NCI-H2171 treated with DMSO at 0.1 percent for 48 hours (cell line): ENCODE measurements around the gene BCL2L12.

Experiments used
- DNase-seq: peaks from one replicate; lab custom pipeline; 2025; lab: John Stamatoyannopoulos, UW

The BCL2L12 gene

GRCh38 chr19:49642492-49643035 lies 23.2 kb upstream of the BCL2L12 start:
- peak; percentile 20 for DNase-seq

DNA sequence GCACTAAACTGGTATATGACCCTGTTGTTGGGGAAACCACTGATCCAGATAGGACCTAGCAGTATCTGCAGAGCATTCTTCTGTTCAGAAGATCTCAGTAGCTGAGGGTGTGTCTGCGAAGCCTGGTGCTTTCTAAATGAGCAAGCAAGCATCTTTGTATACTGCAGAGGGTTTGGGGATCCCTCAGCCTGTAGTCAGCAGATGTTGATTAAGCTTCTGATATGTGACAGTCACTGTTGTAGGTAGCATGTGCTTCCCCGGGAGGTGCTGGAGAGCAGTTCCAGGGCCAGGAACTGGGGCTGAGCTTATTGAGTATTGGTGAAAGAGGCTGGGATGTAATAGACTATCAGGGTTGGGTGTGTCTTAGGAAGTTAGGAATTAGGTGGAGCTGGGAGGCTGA lies 22.3 kb upstream of the BCL2L12 start:
- no peak for DNase-seq

DNA sequence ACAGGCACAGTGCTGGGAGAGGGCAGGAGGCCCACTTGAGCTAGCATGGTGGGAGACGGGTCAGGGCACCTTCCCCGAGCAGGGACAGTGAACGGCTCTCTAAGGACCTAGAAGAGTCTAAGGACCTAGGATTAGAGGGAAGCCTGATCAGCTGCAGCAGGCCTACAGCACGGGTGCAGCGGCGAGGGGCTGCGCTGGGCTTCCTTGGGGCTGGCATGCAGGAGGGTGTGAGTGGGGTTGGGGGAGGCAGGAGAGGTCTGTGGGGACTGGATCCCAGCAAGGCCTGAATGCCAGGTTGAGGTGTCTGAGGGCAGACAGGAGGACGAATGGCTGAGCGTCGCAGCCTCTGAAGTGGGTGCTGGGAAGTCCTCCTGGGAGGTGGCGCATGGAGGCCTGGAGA lies 20.1 kb upstream of the BCL2L12 start:
- DNase-seq = no peak

DNA sequence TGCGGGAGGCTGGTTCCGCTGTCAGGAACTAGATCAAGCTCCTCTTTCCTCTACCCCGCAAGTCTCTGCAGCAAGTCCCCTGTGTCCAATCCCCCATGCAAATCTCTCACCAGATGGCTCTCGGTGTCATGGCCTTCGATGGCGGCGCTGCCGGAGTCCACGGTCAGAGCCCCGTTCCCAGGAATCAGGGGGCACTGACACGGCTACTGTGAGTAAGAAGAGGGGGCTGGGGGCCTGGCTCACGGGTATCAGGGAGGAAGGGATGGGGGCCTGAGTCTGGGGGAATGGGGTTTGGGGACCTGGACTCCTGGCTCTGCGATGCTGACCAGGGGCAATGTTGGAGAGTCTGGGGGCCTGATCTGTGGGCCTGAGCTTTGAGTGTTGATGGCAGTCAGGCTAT lies 19.7 kb upstream of the BCL2L12 start:
- DNase-seq = no peak

DNA sequence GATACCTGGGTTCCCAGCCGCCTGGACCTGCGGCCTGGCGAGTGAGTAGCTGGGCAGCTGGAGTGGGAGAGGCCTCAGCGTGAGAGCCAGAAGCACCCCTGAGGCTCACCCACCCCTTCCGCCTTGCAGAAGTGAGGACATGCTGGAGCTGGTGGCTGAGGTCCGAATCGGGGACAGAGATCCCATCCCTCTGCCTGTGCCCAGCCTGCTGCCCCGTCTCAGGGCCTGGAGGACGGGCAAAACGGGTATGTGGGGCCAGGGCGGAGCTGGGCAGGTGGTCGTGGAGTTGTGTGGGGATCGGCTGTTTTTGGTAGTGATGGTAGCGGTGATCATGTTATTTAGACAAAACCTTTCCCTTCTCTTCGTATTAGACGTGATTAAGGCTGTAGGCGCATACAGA lies 19.1 kb upstream of the BCL2L12 start:
- no peak for DNase-seq

DNA sequence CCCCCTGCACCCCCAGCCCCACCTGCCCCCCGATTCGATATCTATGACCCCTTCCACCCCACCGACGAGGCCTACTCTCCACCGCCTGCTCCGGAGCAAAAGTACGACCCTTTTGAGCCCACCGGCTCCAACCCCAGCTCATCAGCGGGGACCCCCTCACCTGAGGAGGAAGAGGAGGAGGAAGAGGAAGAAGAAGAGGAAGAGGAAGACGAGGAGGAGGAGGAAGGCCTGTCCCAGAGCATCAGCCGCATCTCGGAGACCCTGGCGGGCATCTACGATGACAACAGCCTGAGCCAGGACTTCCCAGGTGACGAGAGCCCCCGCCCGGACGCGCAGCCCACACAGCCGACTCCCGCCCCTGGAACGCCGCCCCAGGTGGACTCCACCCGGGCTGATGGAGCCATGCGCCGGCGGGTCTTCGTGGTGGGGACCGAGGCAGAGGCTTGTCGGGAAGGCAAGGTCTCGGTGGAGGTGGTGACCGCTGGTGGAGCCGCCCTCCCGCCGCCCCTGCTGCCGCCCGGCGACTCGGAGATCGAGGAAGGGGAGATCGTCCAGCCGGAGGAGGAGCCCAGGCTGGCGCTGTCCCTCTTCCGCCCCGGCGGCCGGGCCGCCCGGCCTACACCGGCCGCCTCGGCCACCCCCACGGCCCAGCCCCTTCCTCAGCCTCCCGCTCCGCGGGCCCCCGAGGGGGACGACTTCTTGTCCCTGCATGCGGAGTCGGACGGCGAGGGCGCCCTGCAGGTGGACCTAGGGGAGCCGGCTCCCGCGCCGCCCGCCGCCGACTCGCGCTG lies 14.5 kb upstream of the BCL2L12 start:
- DNase-seq = no peak

GRCh38 chr19:49651820-49652550 lies 13.7 kb upstream of the BCL2L12 start:
- DNase-seq = no peak

DNA sequence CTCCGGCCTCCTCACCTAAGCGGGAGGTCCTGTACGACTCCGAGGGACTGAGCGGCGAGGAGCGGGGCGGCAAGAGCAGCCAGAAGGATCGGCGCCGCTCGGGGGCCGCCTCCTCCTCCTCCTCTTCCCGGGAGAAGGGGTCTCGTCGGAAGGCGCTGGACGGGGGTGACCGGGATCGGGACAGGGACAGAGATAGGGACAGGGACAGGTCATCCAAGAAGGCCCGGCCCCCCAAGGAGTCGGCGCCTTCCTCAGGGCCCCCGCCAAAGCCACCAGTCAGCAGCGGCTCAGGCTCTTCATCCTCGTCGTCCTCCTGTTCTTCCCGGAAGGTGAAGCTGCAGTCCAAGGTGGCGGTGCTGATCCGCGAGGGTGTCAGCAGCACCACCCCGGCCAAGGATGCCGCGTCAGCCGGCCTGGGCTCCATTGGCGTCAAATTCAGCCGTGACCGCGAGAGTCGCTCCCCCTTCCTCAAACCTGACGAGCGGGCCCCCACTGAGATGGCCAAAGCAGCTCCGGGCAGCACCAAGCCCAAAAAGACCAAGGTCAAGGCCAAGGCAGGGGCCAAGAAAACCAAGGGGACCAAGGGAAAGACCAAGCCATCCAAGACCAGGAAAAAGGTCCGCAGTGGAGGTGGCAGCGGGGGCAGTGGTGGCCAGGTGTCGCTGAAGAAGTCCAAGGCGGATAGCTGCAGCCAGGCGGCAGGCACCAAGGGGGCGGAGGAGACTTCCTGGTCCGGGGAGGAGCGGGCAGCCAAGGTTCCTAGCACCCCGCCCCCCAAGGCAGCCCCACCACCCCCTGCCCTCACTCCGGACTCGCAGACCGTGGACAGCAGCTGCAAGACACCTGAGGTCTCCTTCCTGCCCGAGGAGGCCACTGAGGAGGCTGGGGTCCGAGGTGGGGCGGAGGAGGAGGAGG lies 12.9 kb upstream of the BCL2L12 start:
- no peak for DNase-seq

DNA sequence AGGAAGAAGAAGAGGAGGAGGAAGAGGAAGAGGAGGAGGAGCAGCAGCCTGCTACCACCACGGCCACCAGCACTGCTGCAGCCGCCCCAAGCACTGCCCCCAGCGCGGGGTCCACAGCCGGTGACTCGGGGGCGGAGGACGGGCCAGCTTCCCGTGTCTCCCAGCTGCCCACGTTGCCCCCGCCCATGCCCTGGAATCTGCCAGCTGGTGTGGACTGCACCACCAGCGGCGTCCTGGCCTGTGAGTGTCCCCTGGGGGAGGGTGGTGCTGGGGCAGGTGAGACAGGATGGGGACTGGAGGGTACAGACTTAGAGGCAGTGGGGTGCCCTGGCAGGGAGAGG lies 12.3 kb upstream of the BCL2L12 start:
- no peak for DNase-seq

- no peak for DNase-seq
These were observed 11.2 kb upstream of the BCL2L12 start for GRCh38 chr19:49654581-49654980.

- no peak for DNase-seq
These were observed 9.9 kb upstream of the BCL2L12 start for GRCh38 chr19:49655570-49656455.

DNA sequence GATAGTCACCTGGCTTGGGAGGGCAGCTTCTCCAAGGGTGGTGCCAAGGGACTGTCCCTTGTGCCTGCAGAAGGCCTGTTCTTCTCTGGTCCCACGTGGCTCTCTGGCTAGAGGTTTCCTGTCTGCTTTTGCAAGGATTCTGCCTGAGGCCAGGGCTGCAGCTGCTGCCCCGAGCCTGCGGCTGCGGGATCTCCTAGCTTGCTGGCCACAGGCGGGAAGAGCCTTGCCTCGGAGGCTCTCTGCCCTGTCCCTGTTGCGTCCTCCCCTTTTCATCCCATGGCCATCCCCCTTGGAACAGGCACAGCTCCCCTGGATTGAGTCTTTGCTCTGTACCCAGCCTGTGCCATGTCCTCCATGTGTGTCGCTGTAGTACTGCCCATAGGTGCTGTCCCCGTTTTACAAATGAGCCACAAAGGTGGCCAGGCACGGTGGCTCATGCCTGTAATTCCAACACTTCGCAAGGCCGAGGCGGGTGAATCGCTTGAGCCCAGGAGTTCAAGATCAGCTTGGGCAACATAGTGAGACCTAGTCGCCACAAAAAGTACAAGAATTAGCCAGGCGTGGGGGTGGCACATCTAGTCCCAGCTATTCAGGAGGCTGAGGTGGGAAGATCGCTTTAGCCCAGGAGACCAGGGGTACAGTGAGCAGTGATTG lies 9.2 kb upstream of the BCL2L12 start:
- DNase-seq = no peak

GRCh38 chr19:49657493-49658138 lies 8.1 kb upstream of the BCL2L12 start:
- DNase-seq = no peak

DNA sequence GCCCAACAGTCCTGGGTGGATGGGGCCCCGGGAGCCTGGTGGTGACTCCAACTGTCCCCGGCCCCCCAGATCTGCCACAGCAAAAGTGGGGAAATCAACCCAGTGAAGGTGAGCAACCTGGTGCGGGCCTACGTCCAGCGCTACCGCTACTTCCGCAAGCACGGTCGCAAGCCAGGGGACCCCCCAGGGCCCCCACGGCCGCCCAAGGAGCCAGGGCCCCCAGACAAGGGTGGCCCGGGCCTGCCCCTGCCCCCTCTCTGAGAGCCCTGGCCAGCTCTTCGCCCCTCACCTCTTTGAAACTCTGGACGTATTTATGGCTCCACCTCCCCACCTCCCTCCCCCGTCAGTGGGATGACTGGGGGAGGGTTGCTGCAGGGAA lies 7.6 kb upstream of the BCL2L12 start:
- no peak for DNase-seq

DNA sequence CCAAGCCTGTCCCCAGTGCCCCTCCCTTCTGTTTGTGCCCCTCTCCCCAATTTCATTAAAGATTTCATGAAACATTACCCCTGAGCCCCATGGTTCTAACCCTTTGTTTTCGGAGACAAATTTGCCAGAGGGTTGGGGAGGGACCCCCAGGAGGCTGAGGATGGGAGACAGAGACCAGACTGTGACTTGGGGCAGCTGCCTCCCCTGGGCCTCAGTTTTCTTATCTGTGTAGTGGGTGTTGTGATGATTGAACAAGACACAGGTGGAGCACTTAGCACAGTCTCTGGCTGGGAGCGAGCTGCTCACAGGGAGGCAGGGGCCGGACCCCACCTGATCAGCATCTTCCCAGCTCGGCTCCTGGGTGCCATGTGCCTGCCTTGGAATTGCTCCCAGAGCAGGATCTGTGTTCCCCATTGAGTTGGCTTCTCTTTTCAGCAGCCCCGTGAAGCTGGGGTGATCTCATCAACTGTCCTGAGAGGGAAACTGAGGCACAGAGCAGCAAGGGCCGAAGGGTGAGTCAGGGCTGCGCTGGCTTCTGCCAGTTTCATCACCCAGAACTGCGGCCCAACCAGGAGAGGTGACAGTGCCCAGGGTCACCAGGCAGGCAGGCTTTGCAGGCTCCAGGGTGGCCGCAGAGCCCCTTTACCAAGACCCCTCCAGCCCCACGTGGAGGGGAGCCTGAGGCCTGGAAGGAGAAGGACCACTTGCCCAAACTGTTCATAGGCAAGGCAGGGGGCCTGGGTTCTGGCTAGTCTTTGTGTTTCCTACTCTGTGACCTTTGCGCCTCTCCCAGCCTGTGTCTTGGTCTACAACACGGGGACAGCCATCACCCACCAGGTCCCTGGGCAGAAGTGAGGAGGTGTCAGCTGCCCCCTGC lies 6.9 kb upstream of the BCL2L12 start:
- no peak for DNase-seq

DNA sequence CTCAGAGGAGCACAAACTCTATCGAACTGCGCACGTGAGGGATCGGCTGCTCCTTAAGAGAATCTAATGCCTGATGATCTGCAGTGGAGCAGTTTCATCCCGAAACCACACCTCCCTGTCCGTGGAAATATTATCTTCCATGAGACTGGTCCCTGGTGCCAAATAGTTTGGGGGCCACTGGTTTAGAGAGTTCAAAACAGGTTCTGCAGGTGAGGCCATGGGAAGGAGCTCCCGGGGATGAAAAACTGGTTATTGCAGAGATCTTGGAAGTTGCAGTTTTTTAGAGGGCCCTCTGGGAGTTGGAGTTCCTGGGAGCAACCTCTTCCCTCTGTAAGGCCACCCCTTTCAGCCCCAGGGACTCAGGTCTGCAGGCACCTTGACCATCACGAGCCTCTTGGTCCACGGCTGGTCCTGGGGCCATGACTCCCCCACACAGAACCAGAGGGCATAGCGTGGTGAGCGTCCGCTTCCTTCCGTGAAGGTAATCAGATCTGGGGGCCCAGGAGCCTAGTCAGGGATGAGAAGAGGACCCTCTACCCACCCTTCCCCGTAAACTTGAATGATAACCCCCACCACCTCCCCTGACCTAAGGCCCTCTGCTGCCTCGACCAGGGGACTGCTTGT lies 5.3 kb upstream of the BCL2L12 start:
- no peak for DNase-seq

- no peak for DNase-seq
These were observed 3.7 kb upstream of the BCL2L12 start for GRCh38 chr19:49662011-49662410.

DNA sequence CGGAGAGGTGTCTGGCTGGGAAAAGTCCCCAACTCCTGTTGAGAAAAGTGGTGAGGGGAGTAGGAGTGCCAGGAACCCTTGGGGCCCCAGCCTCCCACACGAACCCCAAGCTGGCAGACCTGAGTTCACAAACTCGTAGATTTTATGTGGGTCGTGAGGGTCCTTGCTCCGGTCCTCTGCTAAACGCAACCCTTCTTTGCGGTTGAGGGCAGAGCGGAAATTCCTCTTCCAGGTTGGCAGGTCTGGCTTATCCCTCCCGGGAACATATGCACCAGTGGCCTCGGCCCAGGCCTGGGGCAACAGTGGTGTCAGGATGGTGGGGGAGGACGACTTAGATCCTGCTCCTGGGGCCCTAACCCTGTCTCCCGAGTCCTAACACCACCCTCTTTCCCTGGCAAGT lies 2.5 kb upstream of the BCL2L12 start:
- no peak for DNase-seq
